ENCODE results near the gene ADGRL1. TPM values are rescaled to one million over a fixed set of nuclear protein-coding genes. Genes with fewer than 3 reads are reported as not detected.

Gene ADGRL1
- total and polyA plus RNA-seq, 9 of the 15 experiments (the other 6 are each of a cell fraction or from before 2014, with no cell fraction given), result 0.14 to 37.0 (median 8.6) TPM

- TF ChIP-seq THRB (CRISPR knock-in tag; conservative IDR thresholded peaks at IDR 0.05) (0 out of 2 replicates have a peak, but pooled peaks have one; percentile 64), HDAC1 (IDR thresholded peaks at IDR 0.05) (peak in 1 of 2 experiments; percentile 94; a peak in 1 of 4 replicates), ZNF766 (CRISPR knock-in tag; conservative IDR thresholded peaks at IDR 0.05) (0 out of 2 replicates have a peak, but pooled peaks have one; percentile 18), TEAD2 (tag; IDR thresholded peaks at IDR 0.05) (no peak), HBP1 (CRISPR knock-in tag; IDR thresholded peaks at IDR 0.05) (no peak), FIP1L1 (IDR thresholded peaks at IDR 0.05; ENCODE audit: low read depth, low read length, poor library complexity, severe bottlenecking) (peak; percentile 80), MYBL2 (IDR thresholded peaks at IDR 0.05; ENCODE audit: low read depth) (peak; percentile 76; the same call in 1 of the 2 replicates), MYBL2 (CRISPR knock-in tag; IDR thresholded peaks at IDR 0.05; ENCODE audit: borderline replicate concordance) (no peak), NKRF (IDR thresholded peaks at IDR 0.05; ENCODE audit: borderline replicate concordance) (peak; percentile 86; the same call in 1 of the 2 replicates), SAFB (IDR thresholded peaks at IDR 0.05; ENCODE audit: borderline replicate concordance, low read depth, low read length) (peak; percentile 54; the same call in 1 of the 2 replicates), SAP30 (IDR thresholded peaks at IDR 0.05; ENCODE audit: borderline replicate concordance, insufficient read depth, low read depth, low read length, poor library complexity, severe bottlenecking) (no peak), KDM2B (CRISPR knock-in tag; IDR thresholded peaks at IDR 0.05) (no peak), FOXP4 (CRISPR knock-in tag; IDR thresholded peaks at IDR 0.05; ENCODE audit: borderline replicate concordance) (no peak), NCOA2 (IDR thresholded peaks at IDR 0.05; ENCODE audit: partially characterized antibody in 2 of 2) (no peak), GMEB1 (CRISPR knock-in tag; IDR thresholded peaks at IDR 0.05) (no peak), SP1 (CRISPR knock-in tag; IDR thresholded peaks at IDR 0.05) (no peak), CBFA2T2 (conservative IDR thresholded peaks at IDR 0.05) (no peak)
Observed at GRCh38 chr19:14135985-14136508, 69.9 kb downstream of the ADGRL1 start (continued).
